ENCODE measurements around the gene RFLNA.

Gene RFLNA

GRCh38 chr12:124302807-124303578 lies 8.1 kb downstream of the RFLNA start:
- no peak overlapping the region for H3K27ac ChIP-seq (ENCODE audit: insufficient read depth, low read depth, low read length, poor library complexity, severe bottlenecking)
- no peaks in the 10 kb centered on the region for H3K9me3 ChIP-seq (ENCODE audit: control insufficient read depth, low read length)
- WGBS, 2 experiments, result 90% methylated on average over 27 of the region's 27 CpGs
- no peak overlapping the region for H3K4me3 ChIP-seq (ENCODE audit: insufficient read depth, low read depth, low read length)
- H3K27me3 ChIP-seq (ENCODE audit: control insufficient read depth, insufficient read depth, low read length, poor library complexity, severe bottlenecking), result no peaks in the 10 kb centered on the region
- H3K36me3 ChIP-seq (ENCODE audit: control insufficient read depth, insufficient read depth, low read length), result no peaks in the 10 kb centered on the region
- H3K4me1 ChIP-seq (ENCODE audit: control insufficient read depth, insufficient read depth, low read length), result no peaks in the 10 kb centered on the region

GRCh38 chr12:124303579-124304313 lies 8.9 kb downstream of the RFLNA start:
- Histone ChIP-seq H3K36me3 (ENCODE audit: control insufficient read depth, insufficient read depth, low read length) (no peaks in the 10 kb centered on the region), H3K27me3 (ENCODE audit: control insufficient read depth, insufficient read depth, low read length, poor library complexity, severe bottlenecking) (no peaks in the 10 kb centered on the region), H3K9me3 (ENCODE audit: control insufficient read depth, low read length) (no peaks in the 10 kb centered on the region), H3K4me1 (ENCODE audit: control insufficient read depth, insufficient read depth, low read length) (no peaks in the 10 kb centered on the region), H3K27ac (ENCODE audit: insufficient read depth, low read depth, low read length, poor library complexity, severe bottlenecking) (no peak overlapping the region), H3K4me3 (ENCODE audit: insufficient read depth, low read depth, low read length) (no peak overlapping the region)
- WGBS, 2 experiments, result 92% methylated on average over 38 of the region's 38 CpGs

- WGBS, 2 experiments, result 93 to 95% methylated on average over 20 of the region's 20 CpGs
- Histone ChIP-seq H3K27me3 (ENCODE audit: control insufficient read depth, insufficient read depth, low read length, poor library complexity, severe bottlenecking) (no peaks in the 10 kb centered on the region), H3K4me1 (ENCODE audit: control insufficient read depth, insufficient read depth, low read length) (no peaks in the 10 kb centered on the region), H3K4me3 (ENCODE audit: insufficient read depth, low read depth, low read length) (no peak overlapping the region), H3K36me3 (ENCODE audit: control insufficient read depth, insufficient read depth, low read length) (no peaks in the 10 kb centered on the region), H3K9me3 (ENCODE audit: control insufficient read depth, low read length) (no peaks in the 10 kb centered on the region), H3K27ac (ENCODE audit: insufficient read depth, low read depth, low read length, poor library complexity, severe bottlenecking) (no peak overlapping the region)
Measured at GRCh38 chr12:124304314-124304790, 9.5 kb downstream of the RFLNA start.

- Histone ChIP-seq H3K36me3 (ENCODE audit: control insufficient read depth, insufficient read depth, low read length) (no peaks in the 10 kb centered on the region), H3K4me1 (ENCODE audit: control insufficient read depth, insufficient read depth, low read length) (no peaks in the 10 kb centered on the region), H3K4me3 (ENCODE audit: insufficient read depth, low read depth, low read length) (no peak overlapping the region), H3K27me3 (ENCODE audit: control insufficient read depth, insufficient read depth, low read length, poor library complexity, severe bottlenecking) (no peaks in the 10 kb centered on the region), H3K27ac (ENCODE audit: insufficient read depth, low read depth, low read length, poor library complexity, severe bottlenecking) (no peak overlapping the region), H3K9me3 (ENCODE audit: control insufficient read depth, low read length) (no peaks in the 10 kb centered on the region)
- 83 to 85% methylated on average over 10 of the region's 10 CpGs for WGBS, 2 experiments
Measured at GRCh38 chr12:124305136-124305535, 10.2 kb downstream of the RFLNA start.

GRCh38 chr12:124305776-124306685 lies 11.1 kb downstream of the RFLNA start:
- Histone ChIP-seq H3K4me1 (ENCODE audit: control insufficient read depth, insufficient read depth, low read length) (no peaks in the 10 kb centered on the region), H3K4me3 (ENCODE audit: insufficient read depth, low read depth, low read length) (no peak overlapping the region), H3K9me3 (ENCODE audit: control insufficient read depth, low read length) (no peaks in the 10 kb centered on the region), H3K27me3 (ENCODE audit: control insufficient read depth, insufficient read depth, low read length, poor library complexity, severe bottlenecking) (no peaks in the 10 kb centered on the region), H3K36me3 (ENCODE audit: control insufficient read depth, insufficient read depth, low read length) (no peaks in the 10 kb centered on the region), H3K27ac (ENCODE audit: insufficient read depth, low read depth, low read length, poor library complexity, severe bottlenecking) (no peak overlapping the region)
- 91% methylated on average over 24 of the region's 24 CpGs for WGBS, 2 experiments

GRCh38 chr12:124306686-124307555 lies 12.0 kb downstream of the RFLNA start:
- Histone ChIP-seq H3K4me3 (ENCODE audit: insufficient read depth, low read depth, low read length) (no peak overlapping the region), H3K36me3 (ENCODE audit: control insufficient read depth, insufficient read depth, low read length) (no peaks in the 10 kb centered on the region), H3K27ac (ENCODE audit: insufficient read depth, low read depth, low read length, poor library complexity, severe bottlenecking) (no peak overlapping the region), H3K27me3 (ENCODE audit: control insufficient read depth, insufficient read depth, low read length, poor library complexity, severe bottlenecking) (no peaks in the 10 kb centered on the region), H3K9me3 (ENCODE audit: control insufficient read depth, low read length) (no peaks in the 10 kb centered on the region), H3K4me1 (ENCODE audit: control insufficient read depth, insufficient read depth, low read length) (no peaks in the 10 kb centered on the region)
- 90 to 91% methylated on average over 28 of the region's 28 CpGs for WGBS, 2 experiments

- 94 to 95% methylated on average over 10 of the region's 10 CpGs for WGBS, 2 experiments
- Histone ChIP-seq H3K27me3 (ENCODE audit: control insufficient read depth, insufficient read depth, low read length, poor library complexity, severe bottlenecking) (no peaks in the 10 kb centered on the region), H3K36me3 (ENCODE audit: control insufficient read depth, insufficient read depth, low read length) (no peaks in the 10 kb centered on the region), H3K9me3 (ENCODE audit: control insufficient read depth, low read length) (no peaks in the 10 kb centered on the region), H3K4me3 (ENCODE audit: insufficient read depth, low read depth, low read length) (no peak overlapping the region), H3K27ac (ENCODE audit: insufficient read depth, low read depth, low read length, poor library complexity, severe bottlenecking) (no peak overlapping the region), H3K4me1 (ENCODE audit: control insufficient read depth, insufficient read depth, low read length) (no peaks in the 10 kb centered on the region)
Measured at GRCh38 chr12:124307556-124307825, 12.6 kb downstream of the RFLNA start.

GRCh38 chr12:124308741-124309140 lies 13.8 kb downstream of the RFLNA start:
- 93 to 94% methylated on average over 18 of the region's 18 CpGs for WGBS, 2 experiments
- no peaks in the 10 kb centered on the region for H3K36me3 ChIP-seq (ENCODE audit: control insufficient read depth, insufficient read depth, low read length)

GRCh38 chr12:124309231-124309630 lies 14.3 kb downstream of the RFLNA start:
- no peak overlapping the region for H3K27ac ChIP-seq (ENCODE audit: insufficient read depth, low read depth, low read length, poor library complexity, severe bottlenecking)
- no peaks in the 10 kb centered on the region for H3K4me1 ChIP-seq (ENCODE audit: control insufficient read depth, insufficient read depth, low read length)
- H3K36me3 ChIP-seq (ENCODE audit: control insufficient read depth, insufficient read depth, low read length), result no peaks in the 10 kb centered on the region
- WGBS, 2 experiments, result 94 to 96% methylated on average over 16 of the region's 16 CpGs
- no peaks in the 10 kb centered on the region for H3K27me3 ChIP-seq (ENCODE audit: control insufficient read depth, insufficient read depth, low read length, poor library complexity, severe bottlenecking)
- no peak overlapping the region for H3K4me3 ChIP-seq (ENCODE audit: insufficient read depth, low read depth, low read length)
- no peaks in the 10 kb centered on the region for H3K9me3 ChIP-seq (ENCODE audit: control insufficient read depth, low read length)

More at GRCh38 chr12:124308741-124309140, 13.8 kb downstream of the RFLNA start:
- Histone ChIP-seq H3K4me3 (ENCODE audit: insufficient read depth, low read depth, low read length) (no peak overlapping the region), H3K27ac (ENCODE audit: insufficient read depth, low read depth, low read length, poor library complexity, severe bottlenecking) (no peak overlapping the region), H3K4me1 (ENCODE audit: control insufficient read depth, insufficient read depth, low read length) (no peaks in the 10 kb centered on the region), H3K9me3 (ENCODE audit: control insufficient read depth, low read length) (no peaks in the 10 kb centered on the region), H3K27me3 (ENCODE audit: control insufficient read depth, insufficient read depth, low read length, poor library complexity, severe bottlenecking) (no peaks in the 10 kb centered on the region)

All from ectodermal cell (in vitro differentiated cells).